Middle frontal gyrus (tissue), 1 donor: ENCODE results near the gene IKZF1.

Experiments used
- DNase-seq: peaks from one replicate; pipeline ENCODE4 v3.0.0-alpha.2; 2015; ENCODE audit warnings: low spot score; ENCODE audit errors: extremely low spot score

IKZF1 gene

GRCh38 chr7:50409856-50410745, 105.6 kb downstream of the IKZF1 start:
- no peak for DNase-seq

- DNase-seq: no peak
Observed at GRCh38 chr7:50411332-50411731, 106.8 kb downstream of the IKZF1 start.

GRCh38 chr7:50412973-50413372, 108.5 kb downstream of the IKZF1 start:
- no peak for DNase-seq

- DNase-seq: no peak
Observed at GRCh38 chr7:50413561-50413960, 109.0 kb downstream of the IKZF1 start.

GRCh38 chr7:50415844-50416364, 111.4 kb downstream of the IKZF1 start:
- DNase-seq: no peak

GRCh38 chr7:50416527-50417182, 112.1 kb downstream of the IKZF1 start:
- no peak for DNase-seq

- DNase-seq: no peak
Observed at GRCh38 chr7:50418086-50418515, 113.6 kb downstream of the IKZF1 start.

- no peak for DNase-seq
Observed at GRCh38 chr7:50418526-50419290, 114.2 kb downstream of the IKZF1 start.

GRCh38 chr7:50421043-50421442, 116.5 kb downstream of the IKZF1 start:
- DNase-seq: no peak

- no peak for DNase-seq
Observed at GRCh38 chr7:50422858-50423257, 118.3 kb downstream of the IKZF1 start.

- DNase-seq: no peak
Observed at GRCh38 chr7:50423860-50424259, 119.3 kb downstream of the IKZF1 start.

- DNase-seq: no peak
Observed at GRCh38 chr7:50425318-50425717, 120.8 kb downstream of the IKZF1 start.

GRCh38 chr7:50426280-50427045, 121.9 kb downstream of the IKZF1 start:
- DNase-seq: no peak

GRCh38 chr7:50427518-50427917, 123.0 kb downstream of the IKZF1 start:
- DNase-seq: no peak

GRCh38 chr7:50428911-50429310, 124.4 kb downstream of the IKZF1 start:
- no peak for DNase-seq

- DNase-seq: no peak
Observed at GRCh38 chr7:50431316-50431715, 126.8 kb downstream of the IKZF1 start.

GRCh38 chr7:50431722-50432305, 127.3 kb downstream of the IKZF1 start:
- no peak for DNase-seq

- no peak for DNase-seq
Observed at GRCh38 chr7:50436133-50436806, 131.8 kb downstream of the IKZF1 start.

- no peak for DNase-seq
Observed at GRCh38 chr7:50446542-50446960, 142.0 kb downstream of the IKZF1 start.

GRCh38 chr7:50448823-50449222, 144.3 kb downstream of the IKZF1 start:
- no peak for DNase-seq
